Esophagus mucosa (tissue), 1 donor: ENCODE data around the gene WASF2. TPM values are rescaled to one million over a fixed set of nuclear protein-coding genes. Genes with fewer than 3 reads are reported as not detected.
"Not testable (repeated sequence)": the region's sequence is repeated elsewhere in the genome, so short reads cannot be mapped to it uniquely, and the experiment has no call there.

ENCODE experiments used
- ATAC-seq: fragments of 200-7000 bp; cut with Tn5 transposase; one replicate; pipeline ENCODE4 v1.9.1; 2020
- total RNA-seq: library from RNA; stranded (reverse); gene quantifications from one replicate; pipeline ENCODE4 v1.2.4, GENCODE V29; 2023
- donor health status: DM: yes; HTN: yes; CAD: no.

WASF2 gene
- total RNA-seq, 1 donor from 2014 or later: 169 TPM

DNA sequence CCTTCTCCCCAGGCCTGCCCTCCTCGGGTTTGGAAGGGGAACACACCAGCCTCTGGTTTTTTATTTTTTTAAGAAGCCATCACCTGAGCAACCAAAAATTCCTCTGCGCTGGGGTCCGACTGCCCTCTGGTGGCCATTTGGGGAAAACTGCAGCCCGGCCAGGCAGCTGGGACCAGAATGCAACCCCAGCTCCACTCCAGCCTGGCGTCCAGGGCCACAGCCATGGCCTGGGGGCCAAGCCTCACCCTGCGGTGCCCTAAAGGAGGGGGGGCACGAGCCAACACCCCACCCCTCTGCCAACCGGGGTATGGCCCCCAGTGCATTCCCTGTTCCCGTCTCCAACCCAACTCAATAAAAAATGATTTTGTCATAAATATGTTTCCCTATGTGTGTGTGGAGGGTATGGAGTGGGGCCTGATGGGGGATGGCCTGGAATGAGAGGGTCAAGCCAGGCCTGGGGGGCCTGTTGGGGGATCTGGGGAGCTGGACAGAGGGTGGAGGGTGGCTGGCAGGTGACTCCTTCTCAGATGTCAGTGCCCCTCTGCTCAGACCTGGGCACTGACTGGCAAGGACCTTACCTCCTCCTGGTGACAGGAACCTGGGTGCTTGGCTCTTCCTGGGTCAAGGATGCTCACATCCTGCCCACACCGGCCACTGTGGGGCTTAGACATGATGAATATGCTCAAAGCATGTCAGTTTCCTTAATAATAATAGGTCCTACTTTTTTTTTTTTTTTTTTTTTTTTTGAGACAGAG is 94.3 kb downstream of the WASF2 start:
- ATAC-seq: peak; percentile 31

DNA sequence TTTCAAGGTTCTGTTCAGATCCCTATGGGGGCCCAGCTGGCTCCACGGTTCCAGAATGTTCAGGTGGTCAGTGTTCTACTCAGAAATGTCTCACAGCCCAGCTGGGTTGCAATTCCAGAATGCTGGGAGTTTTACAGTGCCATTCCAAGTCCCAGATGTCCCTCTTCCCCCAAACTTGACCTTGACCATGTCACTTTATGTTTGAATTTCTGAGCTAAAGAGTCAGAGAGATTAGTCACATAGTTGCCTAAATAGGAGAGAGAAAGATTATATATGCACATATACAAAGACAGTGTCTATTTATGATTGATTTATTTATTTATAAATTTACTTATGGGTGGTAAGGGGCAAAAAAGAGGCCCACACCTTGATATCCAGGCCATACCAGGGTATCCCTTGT is 95.0 kb downstream of the WASF2 start:
- ATAC-seq: no peak

DNA sequence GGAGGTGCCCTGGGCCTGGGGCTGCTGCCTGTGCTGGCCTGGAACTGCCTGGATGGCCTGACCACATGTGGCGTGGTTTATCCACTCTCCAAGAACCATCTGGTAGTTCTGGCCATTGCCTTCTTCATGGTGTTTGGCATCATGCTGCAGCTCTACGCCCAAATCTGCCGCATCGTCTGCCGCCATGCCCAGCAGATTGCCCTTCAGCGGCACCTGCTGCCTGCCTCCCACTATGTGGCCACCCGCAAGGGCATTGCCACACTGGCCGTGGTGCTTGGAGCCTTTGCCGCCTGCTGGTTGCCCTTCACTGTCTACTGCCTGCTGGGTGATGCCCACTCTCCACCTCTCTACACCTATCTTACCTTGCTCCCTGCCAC is 95.7 kb downstream of the WASF2 start:
- ATAC-seq: no peak

DNA sequence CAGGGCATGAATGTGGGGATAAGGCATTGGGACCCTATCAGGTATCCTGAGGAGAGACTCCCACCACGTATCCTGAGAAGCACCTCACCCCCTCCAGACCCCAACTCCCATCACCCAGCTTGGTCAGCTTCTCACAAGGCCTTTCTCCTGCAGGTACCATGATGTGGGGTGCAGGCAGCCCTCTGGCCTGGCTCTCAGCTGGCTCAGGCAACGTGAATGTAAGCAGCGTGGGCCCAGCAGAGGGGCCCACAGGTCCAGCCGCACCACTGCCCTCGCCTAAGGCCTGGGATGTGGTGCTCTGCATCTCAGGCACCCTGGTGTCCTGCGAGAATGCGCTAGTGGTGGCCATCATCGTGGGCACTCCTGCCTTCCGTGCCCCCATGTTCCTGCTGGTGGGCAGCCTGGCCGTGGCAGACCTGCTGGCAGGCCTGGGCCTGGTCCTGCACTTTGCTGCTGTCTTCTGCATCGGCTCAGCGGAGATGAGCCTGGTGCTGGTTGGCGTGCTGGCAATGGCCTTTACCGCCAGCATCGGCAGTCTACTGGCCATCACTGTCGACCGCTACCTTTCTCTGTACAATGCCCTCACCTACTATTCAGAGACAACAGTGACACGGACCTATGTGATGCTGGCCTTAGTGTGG is 96.2 kb downstream of the WASF2 start:
- ATAC-seq: no peak

DNA sequence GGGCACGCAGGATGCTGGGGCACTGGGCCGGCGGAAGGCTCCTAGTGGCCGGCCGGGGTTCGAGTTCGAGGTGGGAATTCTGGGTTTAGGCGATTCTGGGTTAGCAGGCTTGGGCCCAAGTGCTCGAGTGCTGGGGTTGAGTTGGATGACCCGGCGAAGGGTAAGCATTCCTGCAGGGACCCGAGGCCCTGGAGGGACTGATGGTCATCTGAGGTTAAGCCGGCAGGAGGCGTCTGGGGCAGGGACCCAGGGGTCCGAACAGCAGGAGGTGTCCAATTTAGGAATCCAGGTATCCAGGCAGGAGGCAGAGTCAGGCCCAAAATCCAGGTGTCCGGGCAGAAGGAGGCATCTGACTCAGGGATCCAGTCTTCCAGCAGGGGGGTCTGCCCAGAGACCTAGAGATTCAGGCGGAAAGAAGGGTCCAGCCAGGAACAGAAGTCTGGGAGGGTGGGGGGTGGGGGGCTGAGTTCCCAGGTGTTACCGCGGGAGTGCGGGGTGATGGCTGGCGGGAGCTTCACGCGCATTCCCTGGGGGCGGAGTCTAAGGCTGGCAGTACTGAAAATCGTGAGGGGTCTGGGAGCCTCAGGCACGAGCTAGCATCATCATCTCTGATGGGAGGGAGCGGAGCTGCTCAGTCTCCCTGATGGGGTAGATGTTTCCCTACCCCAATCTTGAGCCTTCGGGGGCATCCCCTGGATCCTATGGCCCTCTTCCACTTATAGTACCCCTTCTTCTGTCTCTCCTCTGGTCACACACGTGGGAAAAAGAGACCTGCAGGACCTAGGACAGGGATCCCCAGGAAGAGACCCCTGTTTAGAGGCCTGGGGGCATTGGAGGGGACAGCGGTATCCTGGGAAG is 97.0 kb downstream of the WASF2 start:
- no peak for ATAC-seq

DNA sequence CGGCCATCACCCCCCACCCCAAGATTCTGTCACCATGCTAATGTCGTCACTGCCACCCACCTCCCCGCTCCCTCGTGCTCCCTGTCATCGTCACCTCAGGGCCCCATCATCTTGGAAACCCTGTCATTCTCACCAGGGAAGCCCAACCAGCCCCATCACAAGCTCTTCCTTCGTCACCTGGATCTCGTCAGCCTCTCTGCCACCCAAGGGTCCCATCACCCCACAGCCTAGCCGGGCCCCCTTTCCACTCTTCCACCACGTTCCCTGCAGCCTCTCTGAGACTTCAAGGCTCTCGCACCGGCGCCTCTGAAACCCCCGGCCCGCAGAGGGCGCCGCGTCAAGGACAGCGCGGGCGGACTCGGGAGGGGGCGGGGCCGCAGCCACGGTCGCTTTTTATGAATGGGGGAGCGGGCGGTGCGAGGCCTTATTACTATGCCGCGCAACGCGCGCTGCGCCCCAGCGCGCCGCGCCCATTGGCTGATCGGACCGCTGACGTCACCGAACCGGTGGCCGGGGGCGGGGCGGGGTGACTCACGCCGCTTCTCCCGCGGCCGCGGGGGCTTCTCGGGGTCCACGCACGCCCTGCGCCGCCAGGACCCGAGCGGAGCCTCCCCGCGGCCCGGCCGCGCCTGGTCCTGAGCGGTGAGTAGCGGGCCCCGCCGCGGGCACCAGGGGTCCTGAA is 97.7 kb downstream of the WASF2 start, which contains the start of gene GPR3:
Gene GPR3 (plus strand): TSS at position 527 of the 682 bp plus-strand sequence. CDS start 1,177 bp downstream, outside the sequence.
- ATAC-seq: peak; percentile 83

DNA sequence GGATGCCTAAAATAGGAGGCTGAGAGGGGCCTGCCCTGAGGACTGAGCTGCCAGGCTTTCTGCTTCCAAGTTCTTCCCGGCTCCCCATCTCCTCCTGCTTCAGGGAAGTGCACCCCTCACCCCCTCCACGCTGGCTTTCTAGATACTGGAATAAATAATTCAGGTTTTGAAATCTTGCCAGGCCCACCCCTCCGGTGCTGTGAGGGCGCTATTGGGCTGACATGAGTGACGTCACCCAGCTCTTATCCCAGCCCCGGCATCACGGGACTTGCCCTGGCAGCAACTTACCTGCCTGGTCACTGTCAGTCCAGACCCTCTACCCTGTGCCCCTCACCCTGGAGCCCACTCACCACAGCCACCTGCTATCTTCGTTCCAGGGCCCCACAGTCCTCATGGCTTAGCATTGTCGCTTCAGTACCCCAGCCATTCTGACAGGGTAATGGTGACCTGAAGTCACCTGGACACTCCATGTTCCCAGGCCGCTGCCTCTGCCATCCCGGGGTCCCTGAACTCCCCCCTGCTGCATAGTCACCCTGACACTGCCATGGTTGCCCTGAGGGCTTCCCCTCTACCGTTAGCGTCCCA is 98.4 kb downstream of the WASF2 start:
- ATAC-seq: peak; percentile 17

DNA sequence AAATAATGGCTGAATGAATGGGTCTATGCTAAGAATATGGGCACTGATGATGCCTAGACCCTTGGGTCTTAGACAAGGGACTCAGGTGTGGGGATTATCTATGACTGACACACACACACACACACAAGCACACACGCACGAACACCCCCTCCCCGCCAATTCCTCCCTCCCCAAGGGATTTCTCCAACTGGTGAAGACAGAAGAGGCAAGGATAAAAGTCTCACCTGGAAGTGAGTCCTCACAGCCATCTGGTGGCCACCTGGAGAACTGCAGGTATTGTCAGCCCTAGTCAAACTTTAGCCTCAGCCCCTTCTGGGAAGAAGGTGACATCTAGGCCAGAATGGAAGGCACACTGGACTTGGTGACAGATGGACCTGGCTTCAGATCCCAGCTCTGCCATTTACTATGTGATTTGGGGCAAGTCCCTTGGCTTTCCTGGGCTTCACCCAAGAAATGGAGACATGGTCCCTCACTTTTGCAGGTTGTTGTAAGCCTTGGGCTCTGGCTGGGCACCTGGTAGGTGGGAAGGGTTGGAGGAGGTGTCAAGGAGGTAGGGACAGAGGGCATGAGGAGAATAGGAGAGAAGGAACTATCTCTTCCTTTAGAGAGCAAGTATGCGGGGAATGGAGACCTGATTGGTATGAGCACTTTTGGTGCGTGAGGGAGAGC is 101.5 kb downstream of the WASF2 start:
- ATAC-seq: peak; percentile 37

DNA sequence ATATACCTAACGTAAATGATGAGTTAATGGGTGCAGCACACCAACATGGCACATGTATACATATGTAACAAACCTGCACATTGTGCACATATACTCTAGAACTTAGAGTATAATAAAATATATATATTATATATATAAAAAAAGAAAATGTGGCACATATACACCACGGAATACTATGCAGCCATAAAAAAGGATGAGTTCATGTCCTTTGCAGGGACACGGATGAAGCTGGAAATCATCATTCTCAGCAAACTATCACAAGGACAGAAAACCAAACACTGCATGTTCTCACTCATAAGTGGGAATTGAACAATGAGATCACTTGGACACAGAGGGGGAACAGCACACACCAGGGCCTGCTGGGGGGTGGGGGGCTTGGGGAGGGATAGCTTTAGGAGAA is 105.2 kb downstream of the WASF2 start:
- not testable (repeated sequence) for ATAC-seq

DNA sequence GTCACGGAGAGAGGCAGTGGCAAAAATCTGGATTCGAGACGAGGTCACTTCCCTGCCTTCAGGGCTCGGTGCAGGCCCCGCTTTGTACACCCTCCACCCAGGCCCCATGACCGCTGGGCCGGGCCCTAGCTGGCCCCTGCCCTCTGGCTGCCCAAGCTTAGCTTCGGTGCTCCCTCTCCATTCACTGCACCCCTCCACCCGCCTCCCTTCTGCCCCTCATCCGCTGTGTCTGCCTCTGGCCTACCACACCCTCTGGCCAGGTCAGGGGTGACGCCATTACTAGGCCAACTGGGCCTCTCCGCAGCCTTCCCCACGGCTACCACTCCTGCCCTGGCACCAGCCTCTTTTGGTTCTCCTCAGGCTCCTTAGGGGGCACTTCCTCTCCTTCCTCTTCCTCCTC is 106.3 kb downstream of the WASF2 start:
- no peak for ATAC-seq

DNA sequence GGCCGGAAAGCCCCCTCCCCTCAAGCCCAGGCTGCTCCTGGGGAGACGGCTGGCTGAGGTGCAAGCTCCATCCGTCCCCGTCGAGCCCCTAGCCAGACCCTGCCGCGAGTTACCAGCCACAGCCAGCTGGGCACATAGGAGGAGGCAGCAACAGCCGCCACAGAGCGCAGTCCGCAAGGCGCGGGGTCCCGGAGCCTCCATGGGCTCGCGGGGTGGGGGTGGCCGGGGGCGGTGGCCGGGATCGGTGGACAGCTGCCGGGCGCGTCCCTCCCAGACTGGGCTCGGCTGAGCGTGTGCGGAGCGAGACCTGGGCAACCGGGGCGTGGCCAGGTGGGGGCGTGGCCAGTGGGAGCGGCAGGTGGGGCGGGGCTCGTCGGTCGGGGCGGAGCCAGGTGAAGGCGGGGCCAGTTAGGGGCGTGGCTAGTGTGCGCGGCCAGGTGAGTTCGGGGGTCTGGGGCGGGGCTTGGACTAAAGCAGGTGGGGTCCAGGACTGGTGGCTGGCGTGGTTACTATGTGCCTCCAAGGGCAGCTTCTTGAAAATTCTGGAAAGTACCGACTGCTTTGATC is 106.8 kb downstream of the WASF2 start, which contains the start of gene CD164L2:
Gene CD164L2 (minus strand): TSS at position 295 of the 567 bp plus-strand sequence. CDS start 94 bp downstream, at position 201.
- ATAC-seq: peak; percentile 72

DNA sequence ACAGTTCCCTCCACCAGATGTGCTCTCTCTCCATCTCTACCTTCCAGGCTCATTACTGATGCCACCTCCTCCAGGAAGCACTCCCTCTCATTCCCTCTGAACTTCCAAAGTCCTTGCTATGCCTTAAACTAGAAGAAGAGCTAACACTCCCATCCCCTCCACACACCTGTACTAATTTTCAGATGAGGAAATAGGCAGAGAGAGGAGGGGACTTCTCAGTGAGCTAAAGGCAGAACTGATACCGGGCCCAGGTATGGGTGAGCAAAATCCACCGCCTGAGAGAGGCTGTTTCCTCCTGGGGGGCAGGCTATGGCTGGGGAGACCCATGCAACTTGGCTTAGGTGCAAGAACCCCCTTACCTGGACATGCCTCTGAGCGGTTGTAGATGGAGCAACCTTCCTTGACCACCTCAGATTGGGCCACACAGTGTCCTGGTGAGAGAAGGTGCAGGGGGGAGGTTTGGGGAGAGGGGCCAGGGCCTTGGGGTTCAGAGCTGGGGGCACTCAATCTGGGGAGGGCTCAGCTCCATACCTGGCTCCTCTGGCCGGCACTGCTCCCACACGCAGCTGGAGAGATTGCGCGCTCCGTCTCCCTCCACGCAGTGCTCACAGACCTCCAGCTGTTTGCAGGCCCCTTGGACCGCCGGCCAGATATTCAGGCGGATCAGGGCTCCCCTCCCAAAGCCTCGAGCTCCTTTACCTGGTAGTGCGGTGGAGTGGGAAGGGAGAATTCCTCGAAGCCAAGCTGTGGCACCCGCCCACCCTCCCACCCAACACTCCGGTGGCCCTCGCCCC is 107.8 kb downstream of the WASF2 start:
- no peak for ATAC-seq

DNA sequence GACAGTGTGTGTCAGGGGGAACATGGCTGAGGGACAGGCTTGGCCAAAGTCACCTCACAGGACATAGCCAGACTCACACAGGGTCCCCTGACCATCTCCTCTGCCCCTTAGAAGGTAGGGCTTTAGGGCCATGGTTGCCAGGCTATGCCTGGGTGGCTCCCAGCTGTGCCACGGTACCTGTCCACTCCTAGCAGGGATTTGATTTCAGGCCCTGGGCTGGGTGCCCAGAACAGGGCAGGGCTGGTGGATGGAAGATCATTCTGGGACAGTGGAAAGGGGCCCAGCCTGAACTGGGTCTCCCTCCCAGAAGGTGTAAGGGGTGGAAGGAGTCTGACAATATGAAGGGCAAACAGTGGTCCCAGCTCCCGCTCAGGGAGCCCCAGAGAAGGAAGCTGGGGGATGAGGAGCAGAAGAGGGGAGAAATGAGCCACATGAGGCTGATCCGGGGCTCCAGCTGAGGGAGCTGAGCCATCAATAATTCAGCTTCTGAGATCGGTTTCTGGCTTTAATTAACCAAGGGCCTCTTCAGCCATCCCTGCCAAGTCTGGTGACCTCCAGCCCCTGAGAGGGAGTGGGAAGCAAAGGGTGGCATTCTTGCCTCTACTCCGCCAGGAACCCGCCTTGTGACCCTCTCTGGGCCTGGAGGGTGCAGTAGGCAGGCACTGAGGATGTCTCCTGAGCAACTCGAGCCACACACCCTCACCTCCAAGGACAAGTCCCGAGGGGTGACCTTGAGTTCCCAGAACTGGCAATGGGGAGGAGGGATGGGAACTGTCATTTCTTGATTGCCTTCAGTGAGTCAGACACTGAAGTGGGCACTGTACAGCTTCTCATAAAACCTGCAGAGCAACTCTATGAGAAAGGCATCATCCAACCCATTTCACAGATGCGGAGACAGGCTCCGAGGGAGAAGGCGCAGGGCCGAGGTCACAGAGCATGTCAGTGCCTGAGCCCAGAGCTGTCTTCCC is 108.9 kb downstream of the WASF2 start:
- peak; percentile 70 for ATAC-seq

DNA sequence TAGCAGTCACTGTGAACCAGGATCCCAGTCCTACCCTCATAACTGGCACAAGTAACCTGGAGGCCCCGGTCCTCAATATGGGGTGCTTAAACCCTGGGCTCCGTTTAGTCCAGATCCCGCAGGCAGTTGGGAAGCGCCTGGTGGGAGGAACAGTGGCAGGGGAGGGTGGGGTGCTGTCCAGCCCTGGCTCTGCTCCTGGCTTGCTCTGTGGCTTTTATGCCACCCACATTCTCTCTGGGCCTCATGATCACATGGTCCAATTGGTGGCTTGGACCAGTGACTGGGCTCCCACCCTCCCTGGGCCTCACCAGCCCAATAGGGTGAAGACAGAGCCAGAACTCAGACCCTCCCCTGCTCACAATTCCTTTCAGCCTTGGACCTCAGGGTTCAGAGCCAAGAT is 109.7 kb downstream of the WASF2 start:
- ATAC-seq: peak; percentile 1

DNA sequence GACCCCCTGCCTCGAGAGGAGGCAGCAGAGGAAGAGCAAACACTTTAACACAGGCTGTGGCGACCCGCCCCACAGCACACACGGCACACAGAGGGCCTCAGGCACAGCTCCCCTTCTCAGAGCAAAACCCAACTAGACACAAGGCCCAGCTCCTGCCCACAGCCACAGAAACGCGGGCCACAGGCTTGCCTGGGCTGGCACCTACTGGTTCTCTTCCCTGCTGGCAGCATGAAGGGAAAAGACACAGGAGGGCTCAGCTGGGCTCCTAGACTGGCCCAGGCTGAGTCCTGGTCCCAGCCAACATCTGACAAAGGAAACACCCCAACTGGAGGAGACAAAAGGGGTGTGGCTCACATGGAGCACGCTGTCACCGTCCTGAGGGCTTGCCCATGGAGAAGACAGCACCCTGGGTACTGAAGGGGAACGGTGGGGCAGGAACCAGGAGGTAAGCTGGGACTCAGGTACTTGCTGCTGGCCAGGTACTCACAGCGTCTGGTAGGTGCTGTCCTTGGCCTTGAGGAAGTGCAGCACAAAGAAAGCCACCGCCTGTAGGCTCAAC is 110.3 kb downstream of the WASF2 start:
- ATAC-seq: peak; percentile 59

DNA sequence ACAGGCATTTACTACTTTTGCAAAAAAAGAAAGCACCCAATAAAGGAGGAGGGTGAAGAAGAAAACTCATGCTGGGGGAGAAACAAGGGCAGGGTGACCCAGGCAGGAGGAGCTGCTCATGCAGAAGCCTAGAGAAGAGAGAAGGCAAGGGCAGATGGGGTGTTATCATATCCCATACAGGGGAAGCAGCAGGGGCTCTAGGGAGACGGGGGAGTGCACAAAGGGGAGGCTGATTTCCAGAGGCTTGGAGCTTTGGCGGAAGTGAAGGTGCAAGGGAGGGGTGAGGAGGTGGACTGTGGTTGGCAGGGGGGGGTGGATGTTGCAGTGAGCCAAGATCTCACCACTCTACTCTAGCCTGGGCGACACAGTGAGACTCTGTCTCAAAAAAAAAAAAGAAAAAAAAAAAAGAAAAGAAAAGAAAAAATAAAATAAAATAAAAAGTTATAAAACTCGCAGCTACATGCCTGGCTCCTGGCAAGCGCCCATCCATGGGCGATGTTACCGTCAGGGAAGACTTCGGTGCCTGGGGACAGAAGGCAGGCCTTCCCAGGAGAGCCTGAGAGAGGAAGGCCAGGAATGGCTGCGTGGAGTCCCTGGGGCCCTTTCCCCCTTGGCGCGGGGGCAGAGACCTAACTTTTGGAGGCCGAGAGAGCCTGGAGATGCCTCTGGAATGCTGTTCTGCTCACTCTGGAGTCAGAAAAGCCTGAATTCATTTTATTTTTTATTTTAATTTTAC is 112.0 kb downstream of the WASF2 start:
- no peak for ATAC-seq

DNA sequence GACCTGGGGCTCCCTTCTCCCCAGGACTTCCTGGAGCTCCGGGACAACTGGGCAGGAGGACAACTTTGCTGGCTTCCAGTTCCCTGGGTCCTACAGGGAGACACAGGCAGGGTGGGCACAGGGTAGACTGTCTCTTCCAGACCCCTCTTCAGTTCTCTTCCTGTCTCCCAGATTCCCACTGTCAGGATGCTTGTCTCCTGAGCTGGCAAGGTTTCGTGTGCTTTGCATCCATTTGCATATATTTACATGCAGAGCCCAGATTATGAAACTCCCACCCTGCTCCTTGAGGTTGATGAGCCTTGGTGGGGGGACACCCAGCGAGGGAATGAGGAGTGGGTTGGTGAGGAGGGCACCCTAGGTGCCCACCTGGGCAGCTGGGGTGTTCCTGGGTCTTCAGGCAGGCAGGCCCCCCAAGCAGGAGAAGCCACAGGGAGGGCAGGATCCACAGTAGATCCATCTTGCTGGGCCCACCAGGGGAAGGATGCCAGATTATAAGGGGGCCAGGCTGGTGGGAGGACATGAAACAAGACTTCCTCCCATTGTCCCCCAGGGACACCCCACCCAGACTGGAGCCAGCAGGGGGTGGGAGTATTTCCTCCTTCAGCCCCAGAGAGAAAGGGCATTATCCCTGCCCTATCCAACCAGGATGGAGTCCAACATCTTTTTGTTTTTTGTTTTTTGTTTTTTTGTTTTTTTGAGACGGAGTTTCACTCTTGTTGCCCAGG is 115.4 kb downstream of the WASF2 start, which contains the start of gene FCN3:
Gene FCN3 (minus strand): TSS at position 463 of the 725 bp plus-strand sequence. CDS start 6 bp downstream, at position 457.
- ATAC-seq: no peak
